Anterior cingulate cortex (tissue), 58 donors: ENCODE data around the gene CCNYL1.
"Not testable (repeated sequence)": the region's sequence is repeated elsewhere in the genome, so short reads cannot be mapped to it uniquely, and the experiment has no call there.

Source experiments
- DNase-seq, 58 donors: peaks; one replicate each; lab custom pipeline; 2025; lab: John Stamatoyannopoulos, UW

CCNYL1 gene

DNA sequence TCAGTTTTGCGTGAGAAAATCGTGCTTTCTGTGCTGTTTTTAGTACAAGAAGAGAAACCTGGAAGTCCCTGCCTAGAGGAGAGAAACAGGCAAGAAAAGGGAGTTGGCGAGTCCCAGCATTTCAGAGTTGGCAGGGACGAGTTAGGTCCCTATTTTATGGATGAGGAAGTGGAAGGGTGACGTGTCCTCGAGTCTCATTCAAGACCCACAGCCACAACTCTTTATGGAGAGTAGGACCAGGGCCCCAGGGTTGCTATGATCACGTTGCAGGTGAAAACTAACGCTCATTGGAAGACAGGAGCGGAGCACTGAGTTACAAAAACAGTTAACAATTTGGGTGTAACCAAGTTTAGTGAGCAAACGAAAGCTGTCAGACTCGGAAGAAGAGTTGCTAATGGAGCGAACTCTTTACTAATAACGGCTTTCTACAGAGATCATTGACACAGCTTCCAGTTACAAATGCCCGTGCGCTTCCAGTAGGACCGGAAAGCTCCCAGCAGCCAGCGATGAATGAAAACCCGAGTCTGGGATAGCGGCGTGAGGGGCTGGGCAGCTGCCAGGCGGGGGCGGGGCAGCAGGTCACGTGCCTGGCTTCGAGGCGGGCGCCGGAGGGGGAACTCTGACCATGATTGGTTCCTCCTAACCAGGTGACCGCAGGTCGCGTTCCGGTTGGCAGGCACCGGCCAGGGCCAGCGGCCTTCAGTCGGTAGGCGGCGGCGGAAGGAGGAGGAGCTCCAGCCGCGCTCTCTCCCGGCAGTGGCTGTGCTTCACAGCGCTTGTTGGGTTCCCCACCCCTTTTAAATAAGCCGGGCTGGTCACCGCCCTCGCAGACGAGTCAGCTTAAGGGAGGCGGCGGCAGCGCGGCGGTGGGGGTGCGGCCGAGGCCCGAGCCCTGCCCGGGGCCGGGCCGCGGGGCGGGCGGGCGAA, at the start of gene CCNYL1:
CCNYL1 (plus strand) TSS at position 827 of the 927 bp plus-strand sequence. CDS start 257 bp downstream, outside the sequence.
- DNase-seq, result peak; percentile 76 to 99 (median 98)

DNA sequence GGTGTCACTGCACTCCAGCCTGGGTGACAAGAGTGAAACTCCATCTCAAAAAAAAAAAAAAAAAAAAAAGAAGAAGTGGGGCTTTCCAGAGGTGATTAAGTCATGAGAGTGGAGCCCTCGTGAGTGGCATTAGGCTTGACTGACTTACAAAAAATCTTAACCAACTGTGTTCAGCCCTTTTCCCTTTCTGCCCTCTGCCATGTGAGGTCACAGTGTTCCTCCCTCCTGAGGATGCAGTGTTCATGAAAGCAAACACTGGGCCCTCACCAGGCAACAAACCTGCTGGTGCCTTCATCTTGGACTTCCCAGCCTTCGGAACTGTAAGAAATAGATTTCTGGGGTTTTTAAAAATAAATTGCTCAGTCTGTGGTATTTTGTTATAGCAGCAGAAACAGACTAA, 49.2 kb upstream of the CCNYL1 start:
- DNase-seq, result no peak

GRCh38 chr2:207663870-207664545, 47.4 kb upstream of the CCNYL1 start:
- no peak for DNase-seq

- DNase-seq, result peak in 11 of 58 donors; percentile 1 to 38 (median 11)
Observed at GRCh38 chr2:207670887-207671286, 40.6 kb upstream of the CCNYL1 start.

GRCh38 chr2:207673431-207673830, 38.0 kb upstream of the CCNYL1 start:
- no peak for DNase-seq

DNA sequence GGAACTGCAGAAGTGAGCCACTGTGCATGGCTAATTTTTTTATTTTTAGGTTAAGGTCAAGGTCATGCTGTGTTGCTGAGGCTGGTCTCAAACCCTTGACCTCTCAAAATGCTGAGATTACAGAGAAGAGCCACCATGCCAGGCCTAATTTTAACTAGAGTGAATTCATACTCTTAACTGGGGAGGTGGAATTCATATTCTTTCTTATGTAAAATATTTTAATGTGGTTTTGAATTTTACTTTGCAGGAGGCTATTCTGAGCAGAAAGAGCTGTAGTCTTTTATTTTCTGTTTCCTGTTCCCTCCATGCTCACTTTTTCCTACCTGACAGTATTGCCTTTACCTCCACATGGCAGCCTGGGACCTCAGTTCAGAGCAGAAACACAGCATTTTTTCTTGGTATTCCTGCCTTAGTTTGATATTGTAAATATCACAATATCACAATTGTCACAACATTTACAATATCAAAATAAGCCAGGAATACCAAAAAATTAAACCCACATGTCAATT, 37.1 kb upstream of the CCNYL1 start:
- no peak for DNase-seq

DNA sequence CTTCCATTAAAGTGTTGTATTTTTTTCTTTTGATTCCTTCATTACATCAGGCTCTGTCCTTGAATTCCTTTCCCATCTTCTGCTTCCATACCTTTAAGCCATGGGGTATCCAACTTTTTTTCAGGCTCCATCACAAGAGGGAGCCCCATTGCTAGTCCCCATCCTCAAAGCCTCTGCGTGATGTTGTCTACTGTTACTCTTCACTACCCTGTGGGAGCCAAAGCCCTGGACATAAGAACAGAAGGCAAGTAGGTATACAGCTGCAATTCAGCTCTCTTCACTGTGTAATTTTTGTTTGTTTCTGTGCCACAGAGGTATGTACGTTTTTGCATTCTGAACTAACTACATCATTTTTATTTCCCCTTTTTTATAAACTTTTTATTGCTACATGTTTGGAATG, 36.6 kb upstream of the CCNYL1 start:
- DNase-seq, result no peak

- DNase-seq, result peak in 2 of 58 donors; percentile 29 to 33
Observed at GRCh38 chr2:207676827-207677354, 34.5 kb upstream of the CCNYL1 start.

GRCh38 chr2:207681431-207681830, 30.0 kb upstream of the CCNYL1 start:
- no peak for DNase-seq

DNA sequence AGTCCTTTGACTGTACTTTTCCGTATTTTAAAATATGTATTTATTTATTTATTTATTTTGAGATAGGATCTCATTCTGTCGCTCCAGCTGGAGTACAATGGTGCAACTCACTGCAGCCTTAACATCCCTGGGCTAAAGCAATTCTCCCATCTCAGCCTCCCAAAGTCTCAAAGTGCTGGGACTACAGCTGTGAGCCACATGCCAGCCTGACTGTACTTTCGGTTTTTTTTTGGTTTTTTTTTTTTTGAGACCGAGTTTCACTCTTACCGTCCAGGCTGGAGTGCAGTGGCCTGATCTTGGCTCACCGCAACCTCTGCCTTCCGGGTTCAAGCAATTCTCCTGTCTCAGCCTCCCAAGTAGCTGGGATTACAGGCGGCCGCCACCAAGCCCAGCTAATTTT, 28.9 kb upstream of the CCNYL1 start:
- DNase-seq, result no peak

DNA sequence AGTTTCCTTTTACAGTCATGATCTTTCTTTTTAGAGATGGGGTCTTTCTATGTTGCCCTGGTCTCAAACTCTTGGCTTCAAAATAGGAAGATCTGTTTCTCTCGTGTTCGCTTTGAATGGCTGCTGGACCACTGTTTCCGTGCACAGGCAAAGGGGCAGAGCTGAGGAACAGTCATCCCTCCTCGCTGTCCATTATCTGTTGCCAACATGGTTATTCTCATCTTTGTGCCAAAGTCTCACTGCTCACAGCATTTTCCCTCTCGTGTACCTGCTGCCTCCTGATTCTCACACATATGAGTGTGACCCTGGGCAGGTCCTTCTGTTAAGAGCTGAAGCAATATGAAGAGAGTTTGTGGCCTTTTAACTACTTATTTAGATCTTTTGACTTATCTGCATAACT, 28.0 kb upstream of the CCNYL1 start:
- DNase-seq, result no peak

DNA sequence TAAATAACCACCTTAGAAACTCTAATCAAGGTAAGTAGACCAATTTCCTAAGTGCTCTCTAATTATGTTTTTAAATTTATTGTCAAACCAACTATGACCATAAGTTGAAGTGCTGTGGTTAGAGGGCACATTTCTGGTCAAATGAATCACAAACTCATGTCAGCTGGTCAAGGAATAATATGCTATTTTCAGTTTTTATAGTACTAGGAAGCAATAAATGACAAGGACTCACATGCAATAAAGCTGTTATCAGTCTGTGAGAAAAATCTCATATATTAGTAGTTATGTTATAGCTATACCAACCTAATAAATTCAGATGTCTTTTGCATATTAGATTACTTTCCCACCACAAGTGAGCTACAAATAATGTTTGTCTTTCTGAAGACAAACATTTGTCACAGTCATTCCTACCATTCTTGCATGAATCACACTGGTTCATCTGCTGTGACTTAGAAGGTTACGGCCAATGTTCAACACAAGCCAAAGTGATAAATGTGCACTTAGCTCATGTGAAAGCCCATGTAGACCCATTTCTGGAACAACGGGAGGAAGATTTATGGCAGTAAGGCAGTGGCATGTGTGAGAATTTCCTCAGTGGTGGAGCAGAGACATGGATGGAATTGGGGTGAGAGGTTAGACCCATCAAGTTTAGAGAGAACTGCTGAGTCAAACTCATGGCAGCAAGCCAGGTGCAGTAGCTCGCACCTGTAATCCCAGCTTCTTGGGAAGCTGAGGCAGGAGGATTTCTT, 27.4 kb upstream of the CCNYL1 start:
- no peak for DNase-seq

DNA sequence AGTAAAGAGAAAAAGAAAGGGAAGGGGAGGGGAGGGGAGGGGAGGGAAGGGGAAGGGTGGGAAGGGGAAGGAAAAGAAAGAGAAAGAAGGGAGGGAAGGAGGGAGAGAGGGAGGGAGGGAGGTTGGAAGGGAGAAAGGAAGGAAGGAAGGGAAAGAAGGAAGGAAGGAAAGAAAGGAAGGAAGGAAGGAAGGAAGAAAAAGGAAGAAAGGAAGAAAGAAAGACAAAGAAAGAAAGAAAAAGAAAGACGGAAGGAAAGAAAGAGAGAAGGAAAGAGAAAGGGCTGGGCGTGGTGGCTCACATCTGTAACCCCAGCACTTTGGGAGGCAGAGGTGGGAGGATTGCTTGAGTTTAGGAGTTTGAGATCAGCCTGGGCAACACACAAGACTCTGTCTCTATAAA, 24.6 kb upstream of the CCNYL1 start:
- no peak for DNase-seq

DNA sequence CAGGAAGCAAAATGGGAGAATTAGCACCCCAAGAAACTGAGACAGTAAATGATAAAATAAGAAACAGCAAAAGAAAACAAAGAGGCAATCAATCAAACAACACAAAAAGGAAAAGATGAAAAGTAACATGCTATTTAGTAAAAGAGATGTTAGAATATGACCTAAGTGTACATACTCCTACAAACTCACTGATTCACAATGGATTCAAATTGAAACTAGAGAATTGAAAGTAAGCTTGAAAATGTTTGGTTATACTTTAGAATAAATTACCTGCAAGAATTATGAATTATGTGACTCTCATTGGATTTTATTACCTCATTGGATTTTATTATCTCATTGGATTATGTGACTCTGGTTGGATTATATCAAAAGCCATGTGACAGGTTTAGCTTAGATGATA, 22.8 kb upstream of the CCNYL1 start:
- DNase-seq, result no peak

DNA sequence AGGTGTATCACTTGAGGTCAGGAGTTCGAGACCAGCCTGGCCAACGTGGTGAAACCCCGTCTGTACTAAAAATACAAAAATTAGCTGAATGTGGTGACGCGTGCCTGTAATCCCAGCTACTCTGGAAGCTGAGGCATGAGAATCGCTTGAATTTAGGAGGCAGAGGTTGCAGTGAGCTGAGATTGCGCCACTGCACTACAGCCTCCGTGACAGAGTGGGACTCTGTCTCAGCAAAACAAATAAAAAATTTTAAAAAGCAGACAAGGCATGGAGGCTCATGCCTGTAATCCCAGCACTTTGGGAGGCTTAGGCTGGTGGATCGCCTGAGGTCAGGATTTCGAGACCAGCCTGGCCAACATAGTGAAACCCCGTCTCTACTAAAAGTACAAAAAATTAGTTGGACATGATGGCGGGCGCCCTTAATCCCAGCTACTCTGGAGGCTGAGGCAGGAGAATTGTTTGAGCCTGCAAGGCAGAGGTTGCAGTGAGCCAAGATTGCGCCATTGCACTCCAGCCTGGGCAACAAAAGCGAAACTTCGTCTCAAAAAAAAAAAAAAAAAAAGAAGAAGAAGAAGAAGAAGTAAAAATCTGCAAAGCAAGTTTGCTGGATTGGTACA, 20.5 kb upstream of the CCNYL1 start:
- DNase-seq, result not testable (repeated sequence)

DNA sequence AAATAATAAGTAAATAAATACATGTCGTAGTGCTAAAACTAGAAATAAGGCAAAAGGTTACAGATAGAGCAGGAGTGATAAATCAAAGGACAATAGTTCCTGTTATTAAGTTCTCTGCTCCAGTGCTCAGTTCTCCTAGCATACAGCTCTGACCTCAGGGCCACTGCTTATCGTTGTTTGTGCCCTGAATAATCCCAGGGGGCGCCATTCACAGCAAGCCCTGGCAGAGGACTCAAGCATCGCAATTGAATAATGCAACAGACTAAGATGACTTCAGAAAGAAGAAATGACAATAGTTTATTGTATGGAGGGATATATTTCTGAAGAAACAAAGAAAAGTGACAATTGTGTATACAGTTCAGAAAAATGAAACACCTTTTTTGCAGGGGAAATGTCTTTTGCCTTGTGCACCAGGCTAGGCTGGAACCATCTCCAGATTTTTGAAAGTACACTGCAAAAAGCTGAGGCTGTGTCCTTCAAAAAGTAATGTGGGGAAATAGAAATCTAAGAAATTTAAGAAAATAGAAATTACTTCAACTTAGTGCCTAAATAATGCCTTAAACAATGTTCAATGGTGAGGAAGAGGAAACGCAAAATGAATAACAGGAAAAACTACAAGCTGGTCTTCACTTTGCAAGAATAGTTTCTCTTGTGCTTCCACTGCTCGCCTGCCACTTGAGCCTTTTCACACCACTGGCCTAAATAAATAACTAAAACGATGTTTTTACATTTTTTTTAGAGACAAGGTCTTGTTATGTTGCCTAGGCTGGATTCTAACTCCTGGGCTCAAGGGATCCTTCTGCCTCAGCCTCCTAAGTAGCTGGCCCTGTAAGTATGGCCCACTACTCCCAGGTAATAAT, 19.0 kb upstream of the CCNYL1 start:
- peak in 18 of 58 donors; percentile 0 to 45 (median 17) for DNase-seq

DNA sequence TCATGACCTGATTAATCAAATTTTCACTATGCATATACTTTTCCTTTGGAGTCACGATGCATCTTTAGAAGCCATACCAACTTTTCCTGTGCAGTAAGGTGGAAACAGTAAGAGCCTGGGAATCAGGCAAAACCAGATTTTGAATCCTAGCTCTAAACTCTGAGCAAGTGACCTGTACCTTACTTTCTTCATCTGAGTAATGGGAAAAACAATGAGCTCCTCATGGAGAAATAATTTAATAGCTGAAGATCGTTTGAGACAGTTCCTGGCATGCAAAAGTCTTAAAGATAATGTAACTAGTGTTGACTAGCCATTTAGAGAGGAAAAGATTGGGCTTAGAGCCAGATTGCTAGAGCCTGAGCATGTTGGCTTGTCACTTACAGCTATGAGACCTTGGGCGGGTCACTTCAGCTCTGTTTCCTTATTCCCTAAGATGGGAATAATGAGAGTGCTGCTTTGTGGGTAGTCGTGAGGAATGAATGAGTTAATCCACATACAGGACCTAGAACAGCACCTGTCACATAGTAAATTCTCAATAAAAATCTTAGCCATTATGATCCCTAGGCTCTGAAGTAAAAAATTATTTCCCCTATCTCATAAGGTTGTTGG, 17.7 kb upstream of the CCNYL1 start:
- DNase-seq, result no peak

GRCh38 chr2:207694811-207695281, 16.6 kb upstream of the CCNYL1 start:
- DNase-seq, result no peak
